GM12878 (cell line): ENCODE results near the gene SERPINA4. TPM values are rescaled to one million over a fixed set of nuclear protein-coding genes. Genes with fewer than 3 reads are reported as not detected.

Experiments used
- ATAC-seq: fragments of 200-7000 bp; cut with Tn5 transposase; 3 replicates; pipeline ENCODE4 v1.9.1; 2020; ENCODE audit warnings: mild to moderate bottlenecking, moderate library complexity
- BruUV-seq: library from RNA; stranded (reverse); fragments of 400-500 nt; replicated peaks from 2 replicates; lab custom pipeline; 2021; lab: Mats Ljungman, UMichigan
- CTCF ChIA-PET: fragments of 300-600 bp; sonication (Branson Sonifier 250); formaldehyde crosslinking; extraction: SDS; loops from one replicate; lab custom pipeline; 2021; ENCODE audit warnings: inconsistent platforms; lab: Yijun Ruan, JAX
- POLR2A ChIA-PET: fragments of 350-600 bp; formaldehyde crosslinking; extraction: SDS; loops from one replicate; lab custom pipeline; 2021; ENCODE audit warnings: inconsistent platforms; lab: Charles Lee
- RAD21 ChIA-PET: fragments of 300-600 bp; sonication (Branson Sonifier 250); formaldehyde crosslinking; loops from one replicate; lab custom pipeline; 2023; ENCODE audit warnings: antibody characterized with exemption; ENCODE audit not compliant: unreplicated experiment; lab: Charles Lee
- SMC1A ChIA-PET: fragments of 300-600 bp; sonication (Branson Sonifier 250); formaldehyde crosslinking; loops from one replicate; lab custom pipeline; 2023; ENCODE audit not compliant: unreplicated experiment, uncharacterized antibody; lab: Charles Lee
- DNase-seq: peaks from one replicate; pipeline ENCODE4 v3.0.0-alpha.2; 2011; ENCODE audit warnings: low read depth, low spot score
- FAIRE-seq: peaks from 3 replicates; lab custom pipeline; 2011; peaks lifted over from hg19 to GRCh38; lab: Jason Lieb, UNC
- H2AFZ ChIP-seq: 2 replicates; pipeline ENCODE4 v1.6.0; 2011; ENCODE audit warnings: low read depth, low read length, control low read depth; ENCODE audit not compliant: control insufficient read depth
- H3K27ac ChIP-seq: 2 replicates; pipeline ENCODE4 v1.5.1; 2011; ENCODE audit warnings: control low read depth; ENCODE audit not compliant: control insufficient read depth, insufficient read depth
- H3K27me3 ChIP-seq, 2 experiments: replicated peaks in 1 of 2; 2 replicates each; pipeline versions ENCODE4 v1.6.0 to v1.6.1; 2011; ENCODE audit warnings: low read length in 1 of 2; ENCODE audit not compliant: control insufficient read depth in 2 of 2, insufficient read depth in 2 of 2
- H3K36me3 ChIP-seq, 2 experiments: 2 replicates each; pipeline ENCODE4 v1.5.1; 2011; ENCODE audit warnings: low read length in 1 of 2; ENCODE audit not compliant: control insufficient read depth in 2 of 2, insufficient read depth in 2 of 2
- H3K4me1 ChIP-seq: 2 replicates; pipeline ENCODE4 v1.6.1; 2011; ENCODE audit warnings: mild to moderate bottlenecking, low read length, moderate library complexity, mixed read lengths; ENCODE audit not compliant: control insufficient read depth, insufficient read depth
- H3K4me2 ChIP-seq: 2 replicates; pipeline ENCODE4 v1.6.0; 2011; ENCODE audit warnings: control low read depth; ENCODE audit not compliant: control insufficient read depth, insufficient read depth
- H3K4me3 ChIP-seq: fragments of 200-600 bp; sonication (generic); 2 replicates; pipeline ENCODE4 v1.5.1; 2016
- H3K79me2 ChIP-seq: 2 replicates; pipeline ENCODE4 v1.6.0; 2011; ENCODE audit warnings: low read length; ENCODE audit not compliant: control insufficient read depth, insufficient read depth
- H3K9ac ChIP-seq: 2 replicates; pipeline ENCODE4 v1.8.0; 2011; ENCODE audit warnings: low read length, control low read depth, mixed read lengths; ENCODE audit not compliant: control insufficient read depth, insufficient read depth
- H3K9me3 ChIP-seq: replicated peaks from 3 replicates; pipeline ENCODE4 v1.5.1; 2011; ENCODE audit warnings: mild to moderate bottlenecking, low read length; ENCODE audit not compliant: control insufficient read depth, insufficient read depth
- H4K20me1 ChIP-seq: 2 replicates; pipeline ENCODE4 v1.6.0; 2011; ENCODE audit not compliant: control insufficient read depth, insufficient read depth
- BACH1 ChIP-seq: fragments of 450-650 bp; IDR thresholded peaks from 2 replicates; pipeline ENCODE4 v1.6.1; 2017; ENCODE audit warnings: mild to moderate bottlenecking, borderline replicate concordance
- CBX3 ChIP-seq: fragments of 200-600 bp; sonication (generic); IDR thresholded peaks from 2 replicates; pipeline ENCODE4 v1.6.1; 2016; ENCODE audit warnings: low read depth, borderline replicate concordance
- EZH2 ChIP-seq: IDR thresholded peaks from 2 replicates; pipeline ENCODE4 v1.6.1; 2012; ENCODE audit warnings: low read depth, mild to moderate bottlenecking, control low read depth, inconsistent platforms, low read length, borderline replicate concordance; ENCODE audit not compliant: control insufficient read depth
- NFIC ChIP-seq: IDR thresholded peaks from 2 replicates; pipeline ENCODE4 v1.6.1; 2012; ENCODE audit warnings: low read depth, mild to moderate bottlenecking, inconsistent platforms, low read length, moderate library complexity
- NFXL1 ChIP-seq: fragments of 450-650 bp; IDR thresholded peaks from 2 replicates; pipeline ENCODE4 v1.6.1; 2017; ENCODE audit warnings: antibody characterized with exemption, mild to moderate bottlenecking, borderline replicate concordance
- SIN3A ChIP-seq: IDR thresholded peaks from 2 replicates; pipeline ENCODE4 v1.6.1; 2012; ENCODE audit warnings: low read depth, low read length, improper control_type of control experiment
- SUPT20H ChIP-seq: IDR thresholded peaks from 2 replicates; pipeline ENCODE4 v1.6.1; 2011; ENCODE audit warnings: low read depth, mild to moderate bottlenecking, low read length, moderate library complexity, borderline replicate concordance; ENCODE audit not compliant: control insufficient read depth
- WRNIP1 ChIP-seq: IDR thresholded peaks from 2 replicates; pipeline ENCODE4 v1.6.1; 2011; ENCODE audit warnings: low read depth, low read length, improper control_type of control experiment, borderline replicate concordance
- ZZZ3 ChIP-seq: IDR thresholded peaks from 2 replicates; pipeline ENCODE4 v1.6.1; 2011; ENCODE audit warnings: low read depth; ENCODE audit not compliant: control insufficient read depth, insufficient read length
- WGBS: methylation state at CpG from one replicate; pipeline ENCODE4 v1.1.6; 2016; ENCODE audit warnings: low lambda C conversion rate; ENCODE audit not compliant: insufficient replicate concordance, insufficient coverage; ENCODE audit errors: missing lambda C conversion rate; 5-methylcytosine and 5-hydroxymethylcytosine counted together
- in situ Hi-C: fragments of 300-500 bp; cut with MboI; formaldehyde crosslinking; loops from 9 replicates; pipeline ENCODE4 v1.14.3; 2018; ENCODE audit warnings: mixed read lengths
- intact Hi-C: fragments of 100-400 bp; cut with micrococcal nuclease; formaldehyde crosslinking; loops from one replicate; pipeline ENCODE4 v1.14.2; 2022; ENCODE audit not compliant: unreplicated experiment
- polyA plus RNA-seq, 11 experiments: library from polyadenylated mRNA; depleted of rRNA in 4 of 11; unstranded in 6 of 11; stranded (reverse) in 5 of 11; fragments of >200 nt; fragmentation: Nextera tagmentation in 4 of 11; fragmentation: Illumina TruSeq in 1 of 11; extraction: Ambion mirVana in 4 of 11; extraction: Trizol in 1 of 11; gene quantifications; 1 replicate in 1 of 11; 2 replicates in 10 of 11; pipeline versions ENCODE4 v1.2.1 to v1.2.3, GENCODE V29; 2011 to 2016; ENCODE audit warnings: inconsistent platforms in 2 of 11, missing spikeins in 2 of 11, low read depth in 1 of 11
- total RNA-seq, 4 experiments: library from RNA; depleted of rRNA in 3 of 4; stranded (reverse); fragments of >200 nt in 3 of 4; fragmentation: Illumina TruSeq in 1 of 4; extraction: Trizol in 1 of 4; gene quantifications; 2 replicates each; pipeline versions ENCODE4 v1.2.1 to v1.2.3, GENCODE V29; 2013 to 2021

SERPINA4 gene
- total and polyA plus RNA-seq, 10 of the 15 experiments (the other 5 are each of a cell fraction or from before 2014, with no cell fraction given): 0.13 TPM; not detected in 9

DNA sequence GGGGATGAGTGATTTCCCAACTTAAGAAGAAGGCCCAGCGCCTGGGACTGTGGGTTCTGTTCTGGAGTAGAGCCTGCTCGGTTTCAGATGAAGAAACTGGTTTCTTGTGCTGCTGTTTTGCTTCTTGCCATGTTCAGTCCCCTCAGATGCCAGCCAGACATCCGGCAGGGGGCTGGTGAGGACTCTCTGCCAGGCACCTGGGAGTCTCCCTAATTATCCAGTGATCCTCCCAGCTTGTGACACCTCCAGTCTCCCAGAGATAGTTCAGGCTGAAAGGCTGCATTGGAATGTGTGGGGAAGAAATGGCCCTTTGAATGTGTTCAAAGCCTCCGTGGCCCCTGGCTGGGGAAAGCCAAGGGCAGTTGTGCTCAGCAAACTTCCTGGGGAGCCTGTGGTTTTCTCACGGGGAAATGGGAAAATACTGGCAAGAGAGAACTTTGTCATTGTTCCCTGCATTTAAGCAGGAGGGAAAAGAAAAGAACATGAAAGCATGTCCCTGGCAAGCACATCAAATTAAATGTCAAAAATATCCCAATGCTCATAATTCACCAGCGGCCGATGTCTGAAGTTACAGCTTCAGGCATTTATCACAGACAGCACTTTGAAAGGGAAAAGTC, 43.5 kb upstream of the SERPINA4 start:
- ChIA-PET CTCF (no interaction called here), SMC1A (no interaction called here), POLR2A (no interaction called here), RAD21 (no interaction called here)
- in situ Hi-C loops (no loop called here), intact Hi-C loops (no loop called here)
- H3K9me3 ChIP-seq: no peaks in the 10 kb centered on the region; the same call in 2 of the 3 replicates
- DNase-seq (no peak), FAIRE-seq (no peak), ATAC-seq (no peak)
- no peaks in the 10 kb centered on the region for H3K36me3 ChIP-seq
- H3K4me3 ChIP-seq: no peak overlapping the region
- BruUV-seq: no TSS peak
- TF ChIP-seq SIN3A (no peak), BACH1 (no peak), SUPT20H (no peak), WRNIP1 (no peak), EZH2 (no peak), CBX3 (no peak), NFXL1 (no peak), NFIC (no peak), ZZZ3 (no peak)
- H3K27ac ChIP-seq: no peak overlapping the region
- H3K27me3 ChIP-seq: peaks cover 0 to 6% of the 10 kb centered on the region in 2 experiments; a peak in 1 of 4 replicates
- WGBS: 41% methylated on average over 7 of the region's 7 CpGs
- H3K9ac ChIP-seq: no peak overlapping the region
- no peak overlapping the region for H2AFZ ChIP-seq
- no peaks in the 10 kb centered on the region for H4K20me1 ChIP-seq
- H3K79me2 ChIP-seq: no peaks in the 10 kb centered on the region
- no peaks in the 10 kb centered on the region for H3K4me1 ChIP-seq
- no peak overlapping the region for H3K4me2 ChIP-seq
